ENCODE data around the gene DDAH2.

DDAH2 gene, protein sequence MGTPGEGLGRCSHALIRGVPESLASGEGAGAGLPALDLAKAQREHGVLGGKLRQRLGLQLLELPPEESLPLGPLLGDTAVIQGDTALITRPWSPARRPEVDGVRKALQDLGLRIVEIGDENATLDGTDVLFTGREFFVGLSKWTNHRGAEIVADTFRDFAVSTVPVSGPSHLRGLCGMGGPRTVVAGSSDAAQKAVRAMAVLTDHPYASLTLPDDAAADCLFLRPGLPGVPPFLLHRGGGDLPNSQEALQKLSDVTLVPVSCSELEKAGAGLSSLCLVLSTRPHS

DNA sequence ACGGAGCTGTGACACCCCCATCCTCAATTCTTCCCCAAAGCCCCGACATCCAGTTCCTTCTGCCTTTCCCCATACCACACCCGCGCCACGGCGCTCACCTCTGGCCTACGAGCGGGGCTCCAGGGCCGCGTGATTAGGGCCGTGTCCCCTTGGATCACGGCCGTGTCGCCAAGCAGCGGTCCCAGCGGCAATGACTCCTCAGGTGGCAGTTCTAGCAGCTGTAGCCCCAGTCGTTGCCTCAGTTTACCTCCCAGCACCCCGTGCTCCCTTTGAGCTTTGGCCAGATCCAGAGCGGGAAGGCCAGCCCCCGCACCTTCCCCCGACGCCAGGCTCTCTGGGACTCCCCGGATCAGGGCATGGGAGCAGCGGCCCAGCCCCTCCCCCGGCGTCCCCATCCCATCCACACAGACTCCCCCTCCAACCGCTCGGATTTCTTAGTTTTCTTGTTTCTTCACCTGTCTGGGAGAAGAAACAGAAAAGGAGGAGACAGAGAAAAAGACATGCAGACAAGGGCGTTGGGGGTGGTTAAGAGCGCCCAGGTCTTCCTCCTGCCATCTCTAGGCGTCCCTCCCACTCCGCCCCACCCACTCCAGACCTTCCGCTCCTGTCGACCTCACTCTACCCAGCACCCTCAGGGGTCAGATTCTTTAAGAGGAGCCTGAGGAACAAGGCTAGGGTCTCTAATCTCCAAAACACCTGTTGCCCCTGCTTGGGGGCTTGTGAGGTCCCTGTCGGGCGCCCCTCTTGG, at the start of gene DDAH2:
TSS of gene DDAH2 (minus strand) at position 533 of the 748 bp plus-strand sequence. CDS start at position 395, 138 bp downstream.
- Histone ChIP-seq H3K27me3 (no peaks in the 10 kb centered on the region), H3K4me1 (peaks cover 91% of the 10 kb centered on the region), H3K4me2 (peak within 1 kb of the TSS; percentile 99), H3K4me3 (peak within 1 kb of the TSS; percentile 94), H3K9me3 (no peaks in the 10 kb centered on the region), H3K27ac (peak within 1 kb of the TSS; percentile 88), H3K36me3 (peaks cover 71% of the 10 kb centered on the region), H4K20me1 (peaks cover 77% of the 10 kb centered on the region), H3K9ac (peak within 1 kb of the TSS; percentile 89)
- TF ChIP-seq Cebpa-rat (IDR thresholded peaks at IDR 0.05) = no peak

DNA sequence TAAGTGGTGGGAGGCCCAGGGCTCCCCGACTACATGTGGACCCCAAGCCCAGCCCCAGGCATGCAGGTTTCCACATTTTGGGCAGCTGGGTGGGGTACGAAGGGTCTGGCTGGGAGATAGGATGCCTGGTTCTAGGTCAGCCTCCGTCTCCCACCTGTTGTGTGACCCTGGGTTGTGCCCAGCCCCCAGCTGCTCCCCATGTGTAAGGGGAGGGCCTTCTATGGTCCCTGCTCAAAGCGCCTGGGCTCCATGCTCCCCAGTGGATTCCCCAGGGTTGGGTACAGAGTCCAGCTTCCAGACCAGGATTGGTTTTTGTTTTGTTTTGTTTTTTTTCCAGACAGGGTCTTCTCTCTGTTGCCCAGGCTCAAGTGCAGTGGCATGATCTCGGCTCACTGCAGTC, 49.1 kb upstream of the DDAH2 start:
- Histone ChIP-seq H3K9ac (no peak overlapping the region), H3K4me1 (peaks cover 44% of the 10 kb centered on the region), H3K4me3 (no peak overlapping the region), H4K20me1 (peaks cover 12% of the 10 kb centered on the region; the same call in 1 of the 2 replicates), H3K27me3 (no peaks in the 10 kb centered on the region), H3K4me2 (no peak overlapping the region), H3K36me3 (peaks cover 58% of the 10 kb centered on the region), H3K27ac (no peak overlapping the region), H3K9me3 (no peaks in the 10 kb centered on the region)
- no peak for TF ChIP-seq Cebpa-rat (IDR thresholded peaks at IDR 0.05)

DNA sequence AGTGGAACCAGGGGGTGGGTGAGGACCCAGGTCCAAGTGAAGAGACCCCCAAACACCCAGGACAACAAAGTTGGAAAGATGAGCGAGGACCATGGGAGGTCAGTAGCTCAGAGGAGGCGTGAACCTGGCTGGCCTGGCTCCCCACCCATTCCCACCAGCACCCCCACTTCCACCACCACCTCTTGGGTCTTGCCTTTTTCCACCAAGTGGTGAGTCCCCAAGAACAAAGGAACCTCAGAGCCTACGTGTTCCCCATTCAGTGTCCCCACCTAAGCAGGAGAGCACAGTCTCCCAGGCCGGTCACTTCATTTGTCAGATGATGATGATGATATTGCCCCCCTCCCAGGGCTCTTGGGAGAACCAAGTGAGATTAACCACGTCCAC, 48.6 kb upstream of the DDAH2 start:
- 0 out of 2 replicates have a peak overlapping the region, but pooled peaks have one; percentile 23 for H3K9ac ChIP-seq
- no peak overlapping the region for H3K27ac ChIP-seq
- peak overlapping the region; percentile 66 for H3K4me2 ChIP-seq

DNA sequence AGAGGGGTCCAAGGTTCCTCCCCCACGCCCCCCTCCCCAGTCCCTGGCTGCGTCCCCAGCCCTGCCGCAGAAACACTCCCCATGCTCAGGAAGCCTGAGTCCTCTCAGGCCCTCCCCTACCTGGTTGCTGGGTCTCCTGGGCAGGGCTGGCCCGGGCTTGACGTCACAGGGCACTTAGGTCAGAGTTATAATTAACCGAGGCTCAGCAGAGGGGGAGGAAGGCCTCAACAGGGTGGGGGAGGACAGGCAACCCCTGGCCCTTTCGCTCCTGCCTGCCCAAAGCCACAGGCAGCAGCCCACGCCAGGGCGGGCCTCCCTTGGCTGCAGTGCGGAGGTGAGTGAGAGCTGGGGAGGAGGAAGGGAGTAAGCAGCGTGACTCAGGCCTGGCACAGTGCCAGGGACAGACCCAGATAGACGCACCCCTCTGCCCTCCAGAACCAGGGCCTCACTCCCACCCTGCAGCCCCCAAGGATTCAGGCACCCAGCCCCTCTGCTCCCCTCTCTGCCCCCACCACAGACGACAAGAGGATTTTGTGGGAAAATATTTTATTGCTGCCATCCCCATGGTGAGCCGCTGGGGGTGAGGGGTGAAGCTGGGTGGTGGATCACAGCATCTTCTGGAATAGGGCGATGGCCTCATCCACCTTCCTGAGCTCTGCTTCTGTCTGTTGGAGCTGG, 48.0 kb upstream of the DDAH2 start, which contains the start of gene VWA7:
TSS of gene VWA7 (minus strand) at position 340 of the 678 bp plus-strand sequence. CDS start 549 bp downstream, outside the sequence.
- Histone ChIP-seq H4K20me1 (peaks cover 6% of the 10 kb centered on the region; the same call in 1 of the 2 replicates), H3K9ac (0 out of 2 replicates have a peak within 1 kb of the TSS, but pooled peaks have one; percentile 23), H3K9me3 (no peaks in the 10 kb centered on the region), H3K4me2 (peak within 1 kb of the TSS; percentile 66), H3K4me3 (no peak within 1 kb of the TSS), H3K4me1 (peaks cover 53% of the 10 kb centered on the region), H3K27me3 (no peaks in the 10 kb centered on the region), H3K36me3 (peaks cover 47% of the 10 kb centered on the region), H3K27ac (peak within 1 kb of the TSS; percentile 58)
- TF ChIP-seq Cebpa-rat (IDR thresholded peaks at IDR 0.05) = no peak

More for the DNA sequence above, 48.6 kb upstream of the DDAH2 start:
- peaks cover 11% of the 10 kb centered on the region; the same call in 1 of the 2 replicates for H4K20me1 ChIP-seq
- no peak overlapping the region for H3K4me3 ChIP-seq
- H3K9me3 ChIP-seq = no peaks in the 10 kb centered on the region
- H3K27me3 ChIP-seq = no peaks in the 10 kb centered on the region
- no peak for TF ChIP-seq Cebpa-rat (IDR thresholded peaks at IDR 0.05)
- H3K36me3 ChIP-seq = peaks cover 53% of the 10 kb centered on the region
- H3K4me1 ChIP-seq = peaks cover 48% of the 10 kb centered on the region

DNA sequence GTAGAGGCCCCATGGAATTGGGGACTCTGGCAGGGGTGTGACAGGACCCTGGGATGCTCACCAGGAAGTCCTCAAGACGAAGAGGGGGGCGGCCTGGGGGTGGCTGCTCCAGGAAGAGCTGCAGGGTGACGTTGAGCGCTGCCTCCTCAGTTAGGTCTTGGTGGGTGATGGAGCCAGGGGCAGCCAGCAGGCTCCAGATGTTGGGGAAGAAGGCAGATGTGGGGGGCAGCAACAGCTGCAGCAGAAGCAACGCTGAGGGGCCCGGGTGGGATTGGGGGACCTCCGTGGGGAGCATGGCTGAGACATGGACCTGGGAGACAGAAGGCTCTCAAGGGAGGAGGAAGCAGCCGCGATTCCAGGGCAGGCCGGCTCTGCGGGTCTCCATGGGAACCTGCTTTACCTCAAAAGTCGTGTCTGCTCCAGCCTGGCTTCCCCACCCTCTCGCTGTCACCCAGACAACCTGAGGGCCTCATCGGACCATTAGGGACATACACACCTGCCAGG, 47.4 kb upstream of the DDAH2 start:
- Histone ChIP-seq H3K27me3 (no peaks in the 10 kb centered on the region), H3K9ac (no peak overlapping the region), H3K36me3 (peaks cover 41% of the 10 kb centered on the region), H4K20me1 (peaks cover under 1% of the 10 kb centered on the region; the same call in 1 of the 2 replicates), H3K4me1 (peaks cover 58% of the 10 kb centered on the region), H3K4me3 (no peak overlapping the region), H3K4me2 (peak overlapping the region; percentile 66), H3K27ac (peak overlapping the region; percentile 58), H3K9me3 (no peaks in the 10 kb centered on the region)
- no peak for TF ChIP-seq Cebpa-rat (IDR thresholded peaks at IDR 0.05)

DNA sequence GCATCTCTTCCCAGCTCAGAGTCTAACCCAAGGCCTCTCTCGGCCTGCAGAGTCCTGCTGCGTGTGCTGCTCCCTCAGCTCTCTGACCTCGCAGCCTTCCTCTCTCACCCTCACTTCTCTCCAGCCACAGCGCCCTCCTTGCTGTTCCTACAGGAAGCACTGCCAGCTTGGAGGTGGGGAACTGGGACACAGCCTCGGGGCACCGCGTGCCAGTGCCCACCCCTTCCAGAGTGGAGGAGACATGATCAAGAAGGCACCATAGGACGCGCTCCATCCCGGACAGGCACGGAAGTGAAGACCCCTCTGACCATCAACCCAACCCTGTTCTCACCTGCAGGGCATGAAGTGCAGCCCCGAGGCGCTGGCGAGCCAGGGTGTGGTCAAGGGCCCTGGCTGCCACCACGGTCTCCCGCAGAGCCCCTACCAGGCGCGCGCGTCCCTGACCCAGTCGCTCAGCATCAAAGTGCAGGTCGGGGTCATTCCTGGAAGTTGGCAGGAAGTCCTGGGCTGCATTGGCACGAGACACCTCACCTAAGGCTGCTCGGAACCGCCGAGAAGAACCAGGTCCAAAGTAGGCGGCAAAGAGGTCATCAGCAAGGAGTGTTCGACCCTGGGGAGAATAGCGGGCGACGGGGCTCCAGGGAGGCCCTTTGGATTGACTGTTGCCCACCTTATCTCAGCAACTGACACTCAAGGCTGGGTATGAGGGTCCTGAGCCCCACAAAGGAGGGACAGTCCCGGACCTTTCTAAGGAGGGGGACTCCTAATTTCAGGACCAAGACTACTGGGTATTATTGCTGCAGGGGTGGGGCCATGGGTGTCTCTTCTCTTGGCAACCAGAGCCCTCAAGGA, 46.8 kb upstream of the DDAH2 start:
- 0 out of 2 replicates have a peak overlapping the region, but pooled peaks have one; percentile 61 for H3K4me2 ChIP-seq

DNA sequence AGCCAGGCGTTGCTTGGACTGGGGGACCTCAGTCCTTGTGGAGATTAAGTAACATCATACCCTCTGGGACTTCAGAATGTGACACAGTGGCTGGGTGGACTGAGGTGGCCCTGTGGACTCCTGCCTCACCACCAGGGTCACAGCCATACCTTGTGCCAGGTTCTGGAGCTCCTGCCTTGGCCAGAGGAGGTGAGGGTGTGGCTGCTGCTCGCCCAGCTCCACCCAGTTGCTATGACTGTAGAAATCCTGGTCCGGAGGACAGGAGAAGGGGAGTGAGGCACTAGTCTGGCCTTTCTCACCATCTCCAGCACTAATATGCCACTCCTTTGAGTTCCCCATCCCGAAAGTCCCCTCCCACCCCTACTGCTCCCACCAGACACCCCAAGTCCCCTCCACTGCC, 46.1 kb upstream of the DDAH2 start:
- no peak for TF ChIP-seq Cebpa-rat (IDR thresholded peaks at IDR 0.05)
- Histone ChIP-seq H4K20me1 (no peaks in the 10 kb centered on the region; the same call in 1 of the 2 replicates), H3K27me3 (no peaks in the 10 kb centered on the region), H3K4me1 (peaks cover 58% of the 10 kb centered on the region), H3K36me3 (peaks cover 28% of the 10 kb centered on the region), H3K27ac (peak overlapping the region; percentile 44; the same call in 1 of the 2 replicates), H3K4me3 (no peak overlapping the region), H3K9ac (no peak overlapping the region), H3K4me2 (peak overlapping the region; percentile 61), H3K9me3 (no peaks in the 10 kb centered on the region)

More for the DNA sequence above, 46.8 kb upstream of the DDAH2 start:
- no peaks in the 10 kb centered on the region for H3K9me3 ChIP-seq
- TF ChIP-seq Cebpa-rat (IDR thresholded peaks at IDR 0.05) = no peak
- H3K4me1 ChIP-seq = peaks cover 58% of the 10 kb centered on the region
- no peak overlapping the region for H3K9ac ChIP-seq
- peaks cover 35% of the 10 kb centered on the region for H3K36me3 ChIP-seq
- no peaks in the 10 kb centered on the region; the same call in 1 of the 2 replicates for H4K20me1 ChIP-seq
- H3K4me3 ChIP-seq = no peak overlapping the region
- no peak overlapping the region for H3K27ac ChIP-seq
- H3K27me3 ChIP-seq = no peaks in the 10 kb centered on the region

DNA sequence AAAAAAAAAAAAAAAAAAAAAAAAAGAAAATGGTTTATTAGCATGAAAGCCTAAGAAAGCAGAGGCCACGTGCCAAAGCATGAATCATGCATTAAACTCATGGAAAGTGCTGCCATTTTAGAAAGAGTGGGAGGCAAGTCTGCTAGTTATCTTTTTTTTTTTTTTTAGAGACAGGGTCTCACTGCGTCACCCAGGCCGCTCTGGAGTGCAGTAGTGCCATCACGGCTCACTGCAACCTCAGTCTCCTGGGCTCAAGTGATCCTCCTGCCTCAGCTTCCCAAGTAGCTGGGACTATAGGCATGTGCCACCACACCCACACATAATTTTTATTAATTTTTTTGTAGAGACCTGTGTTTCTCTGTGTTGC, 42.9 kb upstream of the DDAH2 start:
- TF ChIP-seq Cebpa-rat (IDR thresholded peaks at IDR 0.05) = no peak
- Histone ChIP-seq H3K4me2 (peak overlapping the region; percentile 49), H3K27ac (no peak overlapping the region), H3K36me3 (no peaks in the 10 kb centered on the region), H3K9ac (no peak overlapping the region), H4K20me1 (no peaks in the 10 kb centered on the region), H3K27me3 (no peaks in the 10 kb centered on the region), H3K4me3 (no peak overlapping the region), H3K4me1 (peaks cover 44% of the 10 kb centered on the region), H3K9me3 (no peaks in the 10 kb centered on the region)
